OCI-M2 (cell line): Measurements from ENCODE around the gene OTUD6A.
"Not testable (repeated sequence)": the region's sequence is repeated elsewhere in the genome, so short reads cannot be mapped to it uniquely, and the experiment has no call there.

Experiments
- DNase-seq: peaks from one replicate; lab custom pipeline; 2025; ENCODE audit not compliant: unreplicated experiment; lab: John Stamatoyannopoulos, UW

OTUD6A gene

DNA sequence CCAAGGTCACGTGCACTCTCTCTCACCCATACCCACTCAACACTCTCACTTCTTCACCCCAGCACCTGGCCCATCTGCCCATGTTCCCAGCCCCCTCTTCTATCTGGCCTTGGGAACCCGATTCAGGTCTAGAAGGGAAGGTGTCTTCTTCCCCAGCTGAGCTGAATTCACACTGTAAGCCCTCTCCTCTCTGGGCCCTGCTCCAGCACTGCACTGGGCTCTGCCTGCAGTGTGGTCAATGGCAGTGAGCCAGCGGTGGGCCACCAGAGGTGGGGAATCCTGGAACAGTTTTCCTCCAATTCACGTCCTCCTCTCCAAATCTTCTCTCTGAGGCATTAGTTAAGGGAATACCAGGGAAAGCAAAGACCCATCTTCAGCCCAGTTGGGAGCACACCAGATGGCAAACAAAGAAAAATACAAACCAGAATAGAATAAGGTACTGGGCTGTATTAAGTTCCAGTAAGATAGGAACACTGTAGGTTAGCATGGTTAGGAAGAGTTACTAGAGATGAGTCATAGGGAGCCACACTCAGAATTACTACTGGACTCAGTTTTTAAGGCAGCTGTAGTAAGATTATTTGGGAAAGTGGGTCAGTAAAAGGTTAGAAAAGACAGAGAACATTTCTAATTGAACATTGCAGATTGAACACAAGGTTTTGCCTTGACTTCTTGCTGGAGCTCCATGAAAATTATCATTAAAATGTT, 17.6 kb upstream of the OTUD6A start:
- no peak for DNase-seq

DNA sequence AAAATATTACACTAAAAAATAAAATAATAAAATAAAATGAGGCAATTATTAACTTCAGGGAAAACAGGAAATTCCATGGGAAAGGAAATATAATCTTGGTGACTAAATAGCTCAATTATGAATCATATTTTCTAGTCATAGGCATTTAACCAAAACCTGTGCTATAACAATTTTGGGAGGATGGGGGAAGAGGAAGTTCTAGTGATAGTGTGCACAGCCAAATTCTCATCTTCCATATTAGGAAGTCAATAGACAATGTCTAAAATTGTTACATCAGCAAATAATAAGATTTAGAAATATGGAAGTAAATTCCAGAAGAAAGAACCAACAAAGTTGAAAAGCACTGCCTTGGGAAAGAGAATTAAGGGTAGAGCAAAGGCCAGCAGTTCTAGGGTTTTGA, 15.3 kb upstream of the OTUD6A start:
- DNase-seq = no peak

DNA sequence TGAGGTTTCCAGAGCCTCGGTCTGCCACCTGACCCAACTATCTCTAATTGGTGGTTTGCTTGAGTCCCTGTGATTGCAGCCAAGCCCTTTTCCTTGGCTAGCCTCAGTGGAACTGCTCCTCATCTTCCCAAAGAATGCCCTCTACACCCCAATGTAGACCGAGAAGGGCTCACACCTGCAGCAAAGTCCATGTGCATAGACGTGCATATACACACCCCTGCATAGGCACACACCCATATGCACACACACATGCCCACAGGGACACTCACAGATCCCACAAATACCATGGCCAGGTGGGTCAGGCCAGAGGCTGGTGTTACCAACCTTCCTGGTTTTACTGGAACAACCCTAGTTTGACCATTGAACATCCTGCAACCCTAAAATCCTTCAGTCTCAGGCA, 12.9 kb upstream of the OTUD6A start:
- no peak for DNase-seq

DNA sequence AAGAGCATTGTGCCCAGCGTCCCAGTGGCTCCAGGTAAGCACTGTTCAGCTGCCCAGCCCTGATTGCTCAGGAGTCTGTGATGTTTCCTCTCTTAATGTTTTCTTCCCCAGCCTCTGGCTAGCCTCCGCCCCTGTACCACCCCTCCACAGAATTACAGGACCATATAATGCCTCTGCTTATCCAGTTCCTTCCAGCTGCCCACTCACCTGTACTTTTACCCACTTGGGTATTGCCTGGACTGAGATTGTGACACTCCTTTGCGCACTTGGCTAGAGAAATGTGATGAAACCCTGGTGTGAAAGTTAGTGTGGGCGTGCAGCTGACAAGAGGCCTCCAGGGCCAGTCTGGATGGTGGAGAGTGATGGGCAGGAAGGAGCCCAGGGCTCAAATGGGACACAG, 12.3 kb upstream of the OTUD6A start, which contains the start of gene AWAT2:
Gene AWAT2 (minus strand): TSS at position 14 of the 400 bp plus-strand sequence. CDS start 6 bp downstream, at position 8.
- no peak for DNase-seq

DNA sequence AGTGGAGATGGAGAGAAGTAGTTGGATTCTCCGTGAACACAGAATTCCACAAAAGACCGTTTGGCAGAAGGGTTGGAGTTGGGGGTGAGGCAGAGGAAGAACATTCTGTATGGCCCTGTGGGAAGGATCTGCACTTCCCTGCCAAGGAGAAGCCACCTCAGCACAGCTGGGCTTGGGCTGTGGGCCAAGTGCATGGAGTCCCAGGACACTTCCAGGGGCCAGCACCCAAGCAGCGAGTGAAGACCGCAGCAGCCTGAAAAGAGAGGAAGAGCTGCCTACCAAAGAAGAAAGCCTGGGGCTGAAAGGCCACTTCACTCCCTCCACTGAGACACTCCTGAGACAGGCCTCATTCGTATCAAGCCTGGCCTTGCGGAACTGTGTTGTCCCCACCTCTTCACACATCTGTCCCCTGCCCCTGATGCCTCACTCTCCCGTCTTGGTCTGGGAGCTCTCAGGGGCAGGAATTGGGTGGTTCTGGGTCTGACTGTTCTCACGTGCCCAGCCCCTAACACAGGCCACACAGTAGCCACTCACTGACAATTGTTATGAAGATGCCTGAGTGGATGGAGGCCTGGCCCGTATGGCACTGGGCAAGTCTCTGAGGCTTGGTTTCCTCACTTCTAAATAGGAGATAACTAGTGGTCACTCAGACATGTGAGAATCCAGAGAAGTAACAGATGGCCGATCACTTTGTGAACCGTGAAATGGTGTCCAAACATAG, 9.2 kb upstream of the OTUD6A start:
- DNase-seq = no peak

DNA sequence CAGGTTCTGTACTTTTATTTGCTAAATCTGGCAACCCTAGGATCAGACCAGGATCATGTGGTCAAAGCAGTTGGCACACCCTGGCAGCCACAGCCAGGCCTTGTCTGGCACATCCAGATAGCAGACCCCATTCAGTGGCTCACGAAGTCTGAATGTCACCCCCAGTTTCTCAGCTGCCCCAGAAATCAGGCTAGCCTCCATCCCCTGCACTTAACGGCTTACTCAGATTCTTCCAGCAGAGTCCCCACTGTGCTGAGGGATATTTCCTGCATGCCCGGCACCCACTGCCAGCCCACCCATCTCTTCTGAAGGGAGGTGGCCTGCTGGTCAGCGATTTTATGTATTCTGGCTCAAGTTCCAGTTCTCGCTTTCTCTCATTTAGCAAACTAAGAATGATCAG, 7.9 kb upstream of the OTUD6A start:
- DNase-seq = no peak

DNA sequence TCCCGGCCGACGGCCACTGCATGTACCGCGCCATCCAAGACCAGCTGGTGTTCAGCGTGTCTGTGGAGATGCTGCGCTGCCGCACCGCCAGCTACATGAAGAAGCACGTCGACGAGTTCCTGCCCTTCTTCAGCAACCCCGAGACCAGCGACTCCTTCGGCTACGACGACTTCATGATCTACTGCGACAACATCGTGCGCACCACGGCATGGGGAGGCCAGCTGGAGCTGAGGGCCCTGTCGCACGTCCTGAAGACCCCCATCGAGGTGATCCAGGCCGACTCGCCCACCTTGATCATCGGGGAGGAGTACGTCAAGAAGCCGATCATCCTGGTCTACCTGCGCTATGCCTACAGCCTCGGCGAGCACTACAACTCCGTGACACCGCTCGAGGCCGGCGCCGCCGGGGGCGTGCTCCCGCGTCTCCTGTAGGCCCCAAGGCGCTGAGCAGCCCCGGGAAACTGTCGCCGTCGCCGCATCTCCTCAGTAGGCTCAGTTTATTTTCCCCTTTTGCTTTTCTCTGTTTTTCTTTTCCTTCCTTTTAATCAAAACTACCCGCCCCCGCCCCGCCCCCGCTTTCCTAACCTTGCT, 799 bp downstream of the OTUD6A start:
- DNase-seq = no peak

DNA sequence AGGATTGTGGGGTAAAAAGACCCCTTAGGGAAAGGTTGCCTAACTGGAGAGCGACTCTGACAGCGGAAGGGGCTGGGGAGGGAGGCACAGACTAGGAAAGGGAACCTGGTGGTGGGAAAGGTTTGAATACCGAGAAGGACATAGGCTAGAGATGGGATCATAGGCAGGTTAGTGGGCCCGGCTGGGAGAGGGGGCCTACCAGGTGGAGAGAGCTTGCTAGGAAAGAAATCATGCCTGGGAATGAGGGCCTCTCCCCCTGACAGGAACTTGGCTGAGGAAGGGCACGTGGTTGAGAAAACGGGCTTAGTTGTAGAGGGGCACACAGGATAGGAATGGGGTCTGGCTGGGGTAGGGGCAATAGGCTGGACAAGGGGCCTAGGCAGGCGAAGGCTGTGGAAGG, 4.4 kb downstream of the OTUD6A start:
- no peak for DNase-seq

DNA sequence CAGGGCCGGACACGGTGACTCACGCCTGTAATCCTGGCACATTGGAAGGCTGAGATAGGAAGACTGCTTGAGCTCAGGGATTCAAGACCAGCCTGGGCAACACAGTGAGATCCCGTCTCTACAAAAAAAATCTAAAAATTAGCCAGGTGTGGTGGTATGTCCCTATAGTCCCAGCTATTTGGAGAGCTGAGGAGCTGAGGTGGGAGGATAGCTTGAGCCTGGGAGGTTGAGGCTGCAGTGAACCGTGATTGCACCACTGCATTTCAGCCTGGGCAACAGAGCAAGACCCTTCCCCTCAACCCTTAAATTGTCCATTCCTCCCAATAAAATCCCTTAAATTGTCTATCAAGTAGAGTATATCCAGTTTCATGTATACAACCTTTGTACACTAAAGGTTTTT, 17.0 kb downstream of the OTUD6A start:
- DNase-seq = no peak

DNA sequence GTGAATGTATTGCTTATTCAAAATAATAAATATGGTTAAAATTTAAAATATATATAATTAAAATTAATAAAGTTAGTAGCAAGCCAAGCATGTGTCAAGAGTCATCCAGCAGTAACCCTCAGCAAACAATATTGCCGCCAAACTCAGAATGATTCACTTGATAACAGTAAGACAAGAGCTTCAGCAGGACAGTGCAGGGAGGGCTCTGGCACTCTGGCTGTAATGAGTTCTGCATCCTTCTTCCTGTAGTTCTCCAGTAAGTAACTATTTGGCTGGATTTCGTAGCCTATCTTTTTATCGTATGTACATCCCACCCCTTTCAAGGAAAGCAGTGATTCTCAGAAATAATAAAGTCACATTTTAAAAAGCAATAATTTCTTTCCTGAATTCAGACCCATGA, 17.6 kb downstream of the OTUD6A start:
- no peak for DNase-seq

DNA sequence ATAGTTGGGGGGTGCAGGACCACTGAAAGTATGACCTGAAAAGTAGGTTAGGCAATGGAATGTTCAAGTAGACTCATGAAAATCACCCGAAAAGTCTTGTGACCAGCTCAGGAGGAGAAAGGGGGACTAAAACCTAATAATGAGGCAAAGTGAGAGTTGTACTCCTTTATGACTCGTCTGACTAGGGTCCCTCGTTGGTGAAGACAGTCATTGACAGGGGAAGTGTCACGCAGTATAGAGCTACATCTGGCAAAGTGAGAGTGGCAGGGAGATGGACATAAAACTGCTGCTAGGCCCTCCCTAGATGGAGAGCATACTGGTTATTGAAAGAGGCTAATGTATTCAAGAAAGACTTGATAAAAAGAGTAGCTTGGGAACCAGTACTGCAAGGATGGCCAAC, 20.5 kb downstream of the OTUD6A start:
- no peak for DNase-seq

DNA sequence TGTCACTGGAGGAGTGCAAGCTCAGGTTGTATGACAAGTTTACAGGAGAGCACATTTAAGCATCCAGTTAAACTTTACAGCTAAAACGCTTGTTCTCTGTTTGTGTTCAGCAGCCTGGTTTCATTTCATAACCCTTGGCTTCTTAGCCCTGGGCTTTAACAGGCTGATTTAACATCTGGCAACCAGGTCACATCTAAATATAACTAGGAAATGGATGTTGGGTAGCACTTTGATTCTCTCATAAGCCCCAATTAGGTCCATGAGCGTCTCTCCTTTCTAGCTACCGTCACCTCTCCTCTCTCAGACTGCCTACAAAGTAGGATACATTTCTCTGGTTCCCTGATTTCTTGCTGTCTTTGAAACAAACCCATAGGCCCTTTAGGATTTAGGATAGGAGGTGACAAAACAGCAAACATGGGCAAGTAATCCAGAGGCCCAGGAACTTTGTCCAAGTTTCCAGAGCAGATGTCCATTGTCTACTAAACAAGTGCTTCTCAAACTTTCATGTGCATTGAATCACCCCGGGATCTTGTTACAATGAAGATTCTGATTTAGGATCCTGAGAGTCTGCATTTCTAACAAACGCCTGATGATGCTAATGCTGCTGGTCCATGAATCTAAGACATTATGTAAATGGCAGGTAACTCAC, 22.5 kb downstream of the OTUD6A start:
- no peak for DNase-seq

DNA sequence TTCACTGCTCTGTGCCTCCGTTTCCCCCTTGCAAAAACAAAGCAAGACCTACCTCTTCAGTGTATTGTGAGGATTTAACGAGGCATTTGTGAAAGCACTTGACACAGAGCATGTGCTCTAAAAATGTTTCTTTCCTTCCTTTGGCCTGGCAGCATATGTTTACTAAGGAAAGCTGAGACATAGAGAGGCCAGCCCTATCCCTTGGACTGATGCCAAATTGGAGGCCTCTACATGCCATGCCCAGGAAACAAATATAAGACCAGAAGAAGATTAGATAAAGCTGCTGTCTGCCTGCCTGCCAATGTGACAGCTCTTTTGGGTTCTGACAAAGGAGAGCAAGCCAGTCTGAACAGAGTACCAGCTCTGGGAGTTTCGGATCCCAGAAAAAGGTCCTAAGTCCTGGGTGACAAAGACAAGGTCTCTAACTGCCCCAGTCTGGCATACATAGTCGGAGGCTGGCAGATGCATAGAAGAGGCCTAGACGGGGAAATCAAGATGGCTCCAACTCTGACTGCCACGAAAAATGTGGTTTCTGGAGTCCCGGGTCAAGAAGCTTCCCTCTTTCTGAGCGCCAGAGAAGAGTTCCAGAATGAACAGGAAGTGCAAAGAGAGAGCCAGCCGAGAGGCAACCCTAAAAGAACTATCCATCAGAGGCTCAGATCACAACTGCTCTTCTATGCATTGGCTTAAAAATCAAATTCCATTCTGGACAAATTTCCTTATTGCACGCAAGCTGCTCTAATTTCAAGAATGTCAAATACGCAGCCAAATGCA, 25.8 kb downstream of the OTUD6A start:
- DNase-seq = no peak

DNA sequence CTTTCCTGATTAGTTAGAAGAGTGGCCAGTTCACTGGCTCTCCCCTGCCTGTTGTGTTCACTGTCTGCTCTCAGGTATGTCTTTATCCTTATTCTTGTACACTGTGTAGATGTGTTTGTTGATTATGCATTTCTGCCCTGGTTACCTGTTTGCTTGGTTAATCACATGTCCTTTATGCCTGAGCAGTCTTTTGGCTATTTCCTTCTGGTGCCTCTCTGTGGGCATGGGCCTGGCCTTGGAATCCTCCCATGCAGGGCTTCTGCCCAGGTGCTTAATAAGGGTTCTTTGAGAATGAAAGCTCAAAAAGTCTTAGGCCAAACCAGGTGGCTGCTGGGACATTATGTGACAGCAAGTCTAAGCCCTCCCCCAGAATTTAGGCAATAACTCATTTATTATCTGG, 26.5 kb downstream of the OTUD6A start:
- DNase-seq = no peak

DNA sequence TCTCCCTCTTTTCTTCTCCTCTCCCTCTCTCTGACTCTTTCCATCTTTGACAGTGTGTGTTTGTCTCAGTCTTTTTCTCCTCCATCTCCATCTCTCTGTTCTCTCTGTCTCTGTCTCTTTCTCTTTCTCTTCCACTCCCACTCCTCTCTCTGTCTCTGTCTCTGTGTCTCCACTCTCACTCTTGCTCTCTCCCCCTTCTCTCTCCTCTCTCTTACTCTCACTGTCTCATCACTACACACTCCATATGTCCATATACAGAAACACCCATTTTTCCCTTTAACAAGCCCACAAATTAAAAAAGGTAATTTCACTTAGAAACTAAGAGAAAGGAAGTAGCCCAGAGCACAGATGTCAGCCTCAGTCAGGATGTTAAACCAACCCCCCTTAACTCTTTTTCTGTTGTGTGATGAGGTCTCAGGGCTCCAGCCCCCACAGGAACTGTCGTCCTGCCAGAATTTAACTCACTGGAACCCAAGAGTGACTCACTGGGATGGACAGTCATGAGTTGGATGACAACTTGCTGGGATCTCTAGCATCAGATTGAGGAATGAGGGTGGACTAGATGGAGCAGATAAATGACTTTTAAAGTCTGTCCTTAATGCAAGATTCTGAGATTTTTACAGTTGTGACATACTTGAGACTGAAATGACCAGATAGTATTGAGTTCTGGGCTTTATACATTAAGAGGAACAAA, 27.5 kb downstream of the OTUD6A start:
- DNase-seq = no peak

DNA sequence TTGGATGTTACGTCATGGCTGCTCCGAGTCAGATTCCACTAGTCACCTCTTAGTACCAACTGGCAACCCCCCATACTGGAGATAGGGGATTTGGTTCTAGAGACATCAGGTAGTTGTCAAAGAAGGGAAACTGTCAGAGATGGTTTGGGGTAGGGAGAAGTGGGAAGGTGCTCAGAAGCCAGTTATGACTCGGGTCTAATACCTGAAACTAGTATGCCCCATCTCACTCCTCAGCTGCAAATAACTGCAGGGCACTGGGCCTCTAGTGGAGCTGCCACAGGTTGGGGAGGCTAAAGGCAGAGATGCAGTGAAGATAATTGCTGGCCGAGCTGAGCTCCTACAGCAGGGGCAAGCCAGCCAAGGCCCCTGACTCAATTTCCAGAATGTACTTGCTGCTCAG, 30.0 kb downstream of the OTUD6A start:
- DNase-seq = no peak

DNA sequence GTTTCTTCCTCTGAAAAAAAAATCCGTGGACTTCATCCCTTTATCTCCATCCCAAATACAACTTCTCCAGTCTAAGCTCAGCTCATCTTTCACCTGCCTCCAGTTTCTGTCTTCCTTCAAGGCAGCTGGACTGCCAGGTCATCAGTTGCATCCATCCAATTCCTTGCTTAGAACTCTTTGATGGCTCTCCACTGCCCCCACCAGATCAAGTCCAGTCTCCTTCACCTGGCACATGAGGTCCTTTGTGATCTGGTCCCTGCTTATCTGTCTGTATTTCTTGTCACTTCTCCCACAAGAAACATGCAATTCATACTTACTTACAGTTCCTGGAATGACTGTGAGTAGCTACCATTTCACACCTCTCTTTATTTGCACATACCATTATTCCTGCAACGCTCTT, 33.8 kb downstream of the OTUD6A start:
- no peak for DNase-seq

DNA sequence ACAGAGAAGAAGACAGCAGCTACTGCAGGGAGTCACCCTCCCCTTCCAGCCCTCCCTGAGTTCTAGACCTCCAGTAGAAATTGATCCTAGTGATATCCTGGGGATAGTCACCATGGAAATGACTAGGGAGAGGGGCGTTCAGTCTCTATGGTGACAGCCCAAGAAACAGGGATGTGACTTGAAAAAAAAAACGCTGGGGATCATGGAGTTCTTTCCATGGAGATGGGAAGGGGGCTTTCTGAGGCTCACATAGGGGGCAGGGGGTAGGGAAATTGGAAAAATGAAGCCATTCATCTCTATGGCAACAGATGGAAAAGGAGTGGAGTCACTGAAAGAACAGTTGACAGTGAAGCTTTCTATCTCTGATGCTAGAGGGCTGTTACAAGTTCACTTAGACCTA, 43.0 kb downstream of the OTUD6A start:
- no peak for DNase-seq

DNA sequence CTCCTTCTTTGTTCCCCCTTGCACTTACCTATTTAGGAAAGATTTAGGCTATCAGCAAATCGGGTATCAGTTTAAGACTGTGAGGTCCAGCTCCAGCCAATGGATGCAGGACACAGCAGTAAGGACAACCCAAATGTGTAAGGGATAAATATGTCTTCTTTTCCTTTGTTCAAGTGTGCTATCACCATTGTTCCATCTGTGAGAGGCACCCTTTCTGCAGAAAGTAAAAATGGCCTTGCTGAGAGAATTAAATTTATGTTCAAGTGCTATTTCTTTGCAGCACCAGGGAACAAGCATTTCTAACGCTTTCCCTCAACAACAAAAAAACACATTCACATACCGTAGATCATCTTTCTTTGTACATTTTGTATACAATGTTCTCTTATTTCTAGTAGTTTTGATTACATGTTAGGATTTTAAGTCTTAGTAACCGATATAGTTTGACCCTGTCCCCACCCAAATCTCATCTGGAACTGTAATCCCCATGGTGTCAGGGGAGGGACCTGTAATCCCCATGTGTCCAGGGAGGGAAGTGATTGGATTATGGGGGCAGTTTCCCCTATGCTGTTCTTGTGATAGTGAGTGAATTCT, 49.3 kb downstream of the OTUD6A start:
- not testable (repeated sequence) for DNase-seq
